Esophagus squamous epithelium (tissue), 4 donors: ENCODE data around the gene HMCN2.

Source experiments
- CTCF ChIP-seq, 6 experiments: fragments of 450-650 bp in 4 of 6; fragments of 200-600 bp in 2 of 6; sonication (generic) in 2 of 6; IDR thresholded peaks; one replicate each; pipeline ENCODE4 v1.5.1; 2016 to 2019; ENCODE audit warnings: antibody characterized with exemption in 6 of 6, mild to moderate bottlenecking in 4 of 6, moderate library complexity in 4 of 6
- POLR2A ChIP-seq, 4 donors: fragments of 450-650 bp; IDR thresholded peaks; one replicate each; pipeline ENCODE4 v1.6.1; 2017; ENCODE audit warnings: antibody characterized with exemption in 4 of 4, mild to moderate bottlenecking in 4 of 4, moderate library complexity in 3 of 4

- TF ChIP-seq CTCF (IDR thresholded peaks at IDR 0.05) (no peak), POLR2A (IDR thresholded peaks at IDR 0.05) (no peak)
Observed at GRCh38 chr9:130307667-130307943, 42.0 kb downstream of the HMCN2 start.
